ENCODE measurements around the gene NOL4.
"Not testable (repeated sequence)": the region's sequence is repeated elsewhere in the genome, so short reads cannot be mapped to it uniquely, and the experiment has no call there.

The NOL4 gene

DNA sequence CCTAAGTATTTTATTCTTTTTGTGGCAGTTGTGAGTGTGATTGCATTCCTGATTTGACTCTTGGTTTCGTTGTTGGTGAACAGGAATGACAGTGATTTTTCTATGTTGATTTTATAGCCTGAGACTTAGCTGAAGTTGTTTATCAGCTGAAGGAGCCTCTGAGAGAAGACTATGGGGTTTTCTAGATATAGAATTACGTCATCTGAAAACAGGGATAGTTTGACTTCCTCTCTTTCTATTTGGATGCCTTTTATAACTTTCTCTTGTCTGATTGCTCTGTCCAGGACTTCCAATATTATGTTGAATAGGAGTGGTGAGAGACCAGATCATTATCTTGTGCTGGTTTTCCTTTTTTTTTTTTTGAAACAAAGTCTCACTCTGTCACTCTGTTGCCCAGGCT lies 18.0 kb upstream of the NOL4 start:
- WGBS (ENCODE audit: insufficient coverage), result 100% methylated on average over 1 of the region's 2 CpGs
- H3K4me1 ChIP-seq (ENCODE audit: control extremely low read depth in 1 of 4, control insufficient read depth in 4 of 4, insufficient read depth in 4 of 4, low read length in 3 of 4), result no peaks in the 10 kb centered on the region
- no peaks in the 10 kb centered on the region for H3K27me3 ChIP-seq (replicated peaks in 2 of 5; ENCODE audit: control insufficient read depth in 4 of 5, insufficient read depth in 5 of 5, low read length in 4 of 5)
- CTCF ChIA-PET, result no interaction called here
- POLR2A ChIA-PET, result no interaction called here
- H3K27ac ChIP-seq (ENCODE audit: insufficient read depth in 1 of 2, low read depth in 1 of 2, low read length in 2 of 2, poor library complexity in 1 of 2, severe bottlenecking in 2 of 2), result no peak overlapping the region
- DNase-seq, result no peak
- H3K4me3 ChIP-seq (ENCODE audit: control insufficient read depth in 1 of 7, extremely low read depth in 1 of 7, insufficient read depth in 4 of 7, low read depth in 2 of 7, low read length in 6 of 7), result no peak overlapping the region
- H3K36me3 ChIP-seq (ENCODE audit: control insufficient read depth in 4 of 4, insufficient read depth in 4 of 4, low read length in 3 of 4), result no peaks in the 10 kb centered on the region
- no peaks in the 10 kb centered on the region for H3K9me3 ChIP-seq (ENCODE audit: control extremely low read depth in 1 of 5, control insufficient read depth in 4 of 5, insufficient read depth in 2 of 5, low read depth in 1 of 5, low read length in 4 of 5)

DNA sequence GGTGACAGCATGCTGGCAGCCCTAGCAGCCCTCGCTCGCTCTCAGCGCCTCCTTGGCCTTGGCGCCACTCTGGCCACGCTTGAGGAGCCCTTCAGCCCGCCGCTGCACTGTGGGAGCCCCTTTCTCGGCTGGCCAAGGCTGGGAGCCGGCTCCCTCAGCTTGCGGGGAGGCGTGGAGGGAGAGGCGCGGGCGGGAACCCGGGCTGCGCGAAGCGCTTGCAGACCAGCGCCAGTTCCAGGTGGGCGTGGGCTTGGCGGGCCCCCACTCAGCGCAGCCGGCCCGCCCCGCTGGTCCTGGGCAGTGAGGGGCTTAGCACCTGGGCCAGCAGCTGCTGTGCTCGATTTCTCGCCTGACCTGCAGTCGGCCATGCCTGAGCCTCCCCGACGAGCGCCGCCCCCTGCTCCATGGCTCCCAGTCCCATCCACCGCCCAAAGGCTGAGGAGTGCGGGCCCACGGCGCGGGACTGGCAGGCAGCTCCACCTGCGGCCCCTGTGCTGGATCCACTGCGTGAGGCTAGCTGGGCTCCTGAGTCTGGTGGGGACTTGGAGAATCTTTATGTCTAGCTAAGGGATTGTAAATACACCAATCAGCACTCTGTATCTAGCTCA lies 9.2 kb upstream of the NOL4 start:
- H3K4me3 ChIP-seq (ENCODE audit: control insufficient read depth in 1 of 7, extremely low read depth in 1 of 7, insufficient read depth in 4 of 7, low read depth in 2 of 7, low read length in 6 of 7); DNase-seq; H3K27me3 ChIP-seq (replicated peaks in 2 of 5; ENCODE audit: control insufficient read depth in 4 of 5, insufficient read depth in 5 of 5, low read length in 4 of 5); H3K36me3 ChIP-seq (ENCODE audit: control insufficient read depth in 4 of 4, insufficient read depth in 4 of 4, low read length in 3 of 4); H3K9me3 ChIP-seq (ENCODE audit: control extremely low read depth in 1 of 5, control insufficient read depth in 4 of 5, insufficient read depth in 2 of 5, low read depth in 1 of 5, low read length in 4 of 5); H3K27ac ChIP-seq (ENCODE audit: insufficient read depth in 1 of 2, low read depth in 1 of 2, low read length in 2 of 2, poor library complexity in 1 of 2, severe bottlenecking in 2 of 2); POLR2A ChIA-PET; CTCF ChIA-PET; H3K4me1 ChIP-seq (ENCODE audit: control extremely low read depth in 1 of 4, control insufficient read depth in 4 of 4, insufficient read depth in 4 of 4, low read length in 3 of 4): not testable (repeated sequence)
- 98% methylated on average over 26 of the region's 39 CpGs for WGBS (ENCODE audit: insufficient coverage)

DNA sequence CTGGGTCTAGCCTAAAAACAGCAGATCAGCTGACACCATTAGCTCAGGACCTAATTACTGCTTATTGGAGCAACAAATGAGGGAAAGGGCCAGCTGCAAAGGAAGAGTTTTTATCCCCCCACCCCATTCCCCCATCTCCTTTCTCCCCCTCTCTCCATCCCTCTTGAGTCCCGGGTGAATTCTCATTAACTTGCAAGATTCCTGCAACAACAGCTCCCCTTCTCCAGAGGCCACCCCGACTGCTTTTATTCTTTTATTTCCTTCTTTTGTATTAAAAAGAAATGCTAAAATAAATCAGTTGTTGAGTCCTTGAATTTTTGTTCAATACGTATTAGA lies 473 bp upstream of the NOL4 start:
- CTCF ChIA-PET, result no interaction called here
- Histone ChIP-seq H3K4me3 (ENCODE audit: control insufficient read depth in 1 of 7, extremely low read depth in 1 of 7, insufficient read depth in 4 of 7, low read depth in 2 of 7, low read length in 6 of 7) (peak overlapping the region in 4 of 7 experiments; percentile 9 to 68 (median 37)), H3K27ac (ENCODE audit: insufficient read depth in 1 of 2, low read depth in 1 of 2, low read length in 2 of 2, poor library complexity in 1 of 2, severe bottlenecking in 2 of 2) (no peak overlapping the region), H3K27me3 (replicated peaks in 2 of 5; ENCODE audit: control insufficient read depth in 4 of 5, insufficient read depth in 5 of 5, low read length in 4 of 5) (peaks cover 0 to 82% (median 41%) of the 10 kb centered on the region in 5 experiments), H3K36me3 (ENCODE audit: control insufficient read depth in 4 of 4, insufficient read depth in 4 of 4, low read length in 3 of 4) (no peaks in the 10 kb centered on the region), H3K4me1 (ENCODE audit: control extremely low read depth in 1 of 4, control insufficient read depth in 4 of 4, insufficient read depth in 4 of 4, low read length in 3 of 4) (peaks cover 0 to 28% (median 13%) of the 10 kb centered on the region in 4 experiments), H3K9me3 (ENCODE audit: control extremely low read depth in 1 of 5, control insufficient read depth in 4 of 5, insufficient read depth in 2 of 5, low read depth in 1 of 5, low read length in 4 of 5) (no peaks in the 10 kb centered on the region)
- DNase-seq, result no peak
- WGBS (ENCODE audit: insufficient coverage), result no CpG with 5 or more reads among the region's 3 CpGs
- POLR2A ChIA-PET, result no interaction called here

DNA sequence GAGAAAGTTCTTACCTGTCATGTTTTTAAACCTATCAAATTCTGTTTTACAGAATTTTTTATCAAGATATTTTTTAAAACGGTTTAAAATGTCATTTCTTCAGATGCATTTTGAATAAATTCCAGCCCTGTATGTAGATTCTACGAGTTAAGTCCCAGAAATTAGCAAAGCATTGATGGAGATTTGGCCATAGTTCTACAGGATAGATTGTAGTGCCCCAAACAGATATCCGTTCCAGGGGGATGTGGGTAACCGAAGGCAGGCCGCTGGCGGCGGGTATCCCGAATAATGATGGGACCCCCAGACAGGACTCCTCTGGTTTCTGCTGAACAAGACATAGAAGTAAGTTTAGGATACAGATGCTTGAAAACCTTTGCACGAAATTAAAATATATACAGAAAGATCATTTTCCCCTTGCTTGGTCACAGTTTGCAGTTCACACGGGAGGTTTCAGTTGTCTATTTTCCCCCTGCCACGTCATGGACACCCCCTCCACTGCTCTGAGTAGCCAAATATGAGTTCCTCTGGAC lies 755 bp downstream of the NOL4 start:
- peak in 2 of 3 donors; percentile 23 to 43 for DNase-seq
- Histone ChIP-seq H3K27ac (ENCODE audit: insufficient read depth in 1 of 2, low read depth in 1 of 2, low read length in 2 of 2, poor library complexity in 1 of 2, severe bottlenecking in 2 of 2) (no peak overlapping the region), H3K4me1 (ENCODE audit: control extremely low read depth in 1 of 4, control insufficient read depth in 4 of 4, insufficient read depth in 4 of 4, low read length in 3 of 4) (peaks cover 0 to 28% (median 13%) of the 10 kb centered on the region in 4 experiments), H3K9me3 (ENCODE audit: control extremely low read depth in 1 of 5, control insufficient read depth in 4 of 5, insufficient read depth in 2 of 5, low read depth in 1 of 5, low read length in 4 of 5) (no peaks in the 10 kb centered on the region), H3K36me3 (ENCODE audit: control insufficient read depth in 4 of 4, insufficient read depth in 4 of 4, low read length in 3 of 4) (no peaks in the 10 kb centered on the region), H3K27me3 (replicated peaks in 2 of 5; ENCODE audit: control insufficient read depth in 4 of 5, insufficient read depth in 5 of 5, low read length in 4 of 5) (peaks cover 0 to 90% (median 49%) of the 10 kb centered on the region in 5 experiments), H3K4me3 (ENCODE audit: control insufficient read depth in 1 of 7, extremely low read depth in 1 of 7, insufficient read depth in 4 of 7, low read depth in 2 of 7, low read length in 6 of 7) (peak overlapping the region in 4 of 7 experiments; percentile 29 to 68 (median 60))
- WGBS (ENCODE audit: insufficient coverage), result 0% methylated on average over 9 of the region's 11 CpGs
- ChIA-PET CTCF (no interaction called here), POLR2A (no interaction called here)

DNA sequence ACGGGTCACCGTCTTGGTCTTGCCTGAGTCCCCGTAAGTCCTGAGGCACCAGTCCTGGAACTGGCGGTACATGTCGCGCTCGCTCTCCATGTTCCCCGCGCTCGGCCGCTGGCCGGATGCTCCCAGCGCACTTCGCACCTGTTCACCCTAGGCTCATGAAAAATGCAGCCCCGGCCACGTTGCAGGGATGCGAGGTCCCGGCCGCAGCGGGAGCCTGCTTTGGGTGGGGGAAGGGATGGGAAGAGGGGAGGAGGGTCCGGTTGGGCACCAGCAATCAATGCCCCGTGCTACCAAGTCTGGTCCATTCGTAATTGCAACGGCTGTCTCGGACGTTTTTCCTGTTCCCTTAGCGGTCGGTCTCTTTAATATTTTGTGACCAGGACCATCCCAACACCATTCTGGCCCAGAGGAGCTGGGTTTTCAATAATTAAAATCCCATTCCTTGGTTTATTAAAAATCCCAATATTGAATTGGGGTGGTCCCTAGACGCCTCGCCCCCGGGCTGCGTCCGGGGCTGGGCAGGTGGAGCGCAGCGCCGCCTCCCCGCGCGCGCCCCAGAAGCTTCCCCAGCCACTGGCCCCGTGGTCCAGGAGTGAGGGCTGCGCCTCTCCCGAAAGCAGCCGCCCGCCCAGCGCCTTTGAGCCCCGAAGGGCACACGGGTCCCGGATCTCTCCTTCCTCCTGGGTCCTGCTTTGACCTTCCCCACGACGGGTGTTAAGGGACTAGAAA lies 1.4 kb downstream of the NOL4 start:
- H3K4me3 ChIP-seq (ENCODE audit: control insufficient read depth in 1 of 7, extremely low read depth in 1 of 7, insufficient read depth in 4 of 7, low read depth in 2 of 7, low read length in 6 of 7), result peak overlapping the region in 5 of 7 experiments; percentile 1 to 63 (median 37)
- no peak overlapping the region for H3K27ac ChIP-seq (ENCODE audit: insufficient read depth in 1 of 2, low read depth in 1 of 2, low read length in 2 of 2, poor library complexity in 1 of 2, severe bottlenecking in 2 of 2)
- ChIA-PET CTCF (no interaction called here), POLR2A (no interaction called here)
- under 1% methylated on average over 49 of the region's 51 CpGs for WGBS (ENCODE audit: insufficient coverage)
- H3K9me3 ChIP-seq (ENCODE audit: control extremely low read depth in 1 of 5, control insufficient read depth in 4 of 5, insufficient read depth in 2 of 5, low read depth in 1 of 5, low read length in 4 of 5), result no peaks in the 10 kb centered on the region
- H3K27me3 ChIP-seq (replicated peaks in 2 of 5; ENCODE audit: control insufficient read depth in 4 of 5, insufficient read depth in 5 of 5, low read length in 4 of 5), result peaks cover 4 to 90% (median 49%) of the 10 kb centered on the region in 5 experiments
- peak in 2 of 3 donors; percentile 4 to 5 for DNase-seq
- H3K36me3 ChIP-seq (ENCODE audit: control insufficient read depth in 4 of 4, insufficient read depth in 4 of 4, low read length in 3 of 4), result no peaks in the 10 kb centered on the region
- peaks cover 0 to 28% (median 13%) of the 10 kb centered on the region in 4 experiments for H3K4me1 ChIP-seq (ENCODE audit: control extremely low read depth in 1 of 4, control insufficient read depth in 4 of 4, insufficient read depth in 4 of 4, low read length in 3 of 4)

DNA sequence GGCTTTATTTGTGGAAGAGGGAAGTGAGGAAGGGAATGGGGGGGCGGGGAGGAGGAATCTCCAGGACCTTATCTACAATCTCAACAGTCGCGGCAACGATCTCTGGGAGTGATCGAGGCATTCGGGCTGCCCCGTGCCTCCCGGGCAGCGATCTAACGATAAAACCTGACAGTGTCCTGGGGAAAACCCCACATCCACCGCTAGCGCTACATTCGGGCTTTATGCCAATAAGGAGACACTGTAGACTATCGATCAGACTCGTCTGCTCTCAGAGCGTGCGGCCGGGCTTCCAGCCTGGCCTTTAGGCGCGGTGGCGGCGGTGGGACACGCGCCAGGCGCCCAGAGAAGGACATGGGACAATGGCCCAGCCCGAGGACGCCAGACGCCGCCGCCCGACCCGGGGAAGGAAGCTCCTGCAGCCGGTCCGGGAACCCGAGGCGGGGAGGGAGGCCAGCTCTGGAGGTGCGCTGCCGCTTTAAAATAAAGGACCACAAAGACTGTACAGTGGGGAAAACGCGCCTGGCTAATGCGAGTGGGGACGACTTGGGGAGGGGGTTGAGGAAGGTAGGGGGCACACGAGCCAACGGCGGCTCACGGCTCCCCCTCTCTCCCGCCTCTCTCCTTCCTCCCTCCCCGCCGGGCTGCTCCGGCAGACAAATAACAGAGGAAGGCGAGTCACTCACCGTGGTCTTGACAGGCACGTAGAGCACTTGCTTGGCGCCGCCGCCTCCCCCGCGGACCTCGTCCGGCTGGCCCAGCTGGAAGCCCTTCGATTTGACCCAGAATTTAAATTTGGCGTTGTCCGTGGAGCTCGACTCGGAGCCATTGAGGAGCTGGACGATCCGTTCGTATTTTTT lies 2.2 kb downstream of the NOL4 start:
- H3K36me3 ChIP-seq (ENCODE audit: control insufficient read depth in 4 of 4, insufficient read depth in 4 of 4, low read length in 3 of 4), result no peaks in the 10 kb centered on the region
- WGBS (ENCODE audit: insufficient coverage), result under 1% methylated on average over 43 of the region's 68 CpGs
- H3K27me3 ChIP-seq (replicated peaks in 2 of 5; ENCODE audit: control insufficient read depth in 4 of 5, insufficient read depth in 5 of 5, low read length in 4 of 5), result peaks cover 4 to 85% (median 46%) of the 10 kb centered on the region in 5 experiments
- POLR2A ChIA-PET, result no interaction called here
- H3K9me3 ChIP-seq (ENCODE audit: control extremely low read depth in 1 of 5, control insufficient read depth in 4 of 5, insufficient read depth in 2 of 5, low read depth in 1 of 5, low read length in 4 of 5), result no peaks in the 10 kb centered on the region
- peak in 2 of 3 donors; percentile 15 to 27 for DNase-seq
- H3K4me3 ChIP-seq (ENCODE audit: control insufficient read depth in 1 of 7, extremely low read depth in 1 of 7, insufficient read depth in 4 of 7, low read depth in 2 of 7, low read length in 6 of 7), result peak overlapping the region in 5 of 7 experiments; percentile 1 to 63 (median 37)
- CTCF ChIA-PET, result no interaction called here
- H3K27ac ChIP-seq (ENCODE audit: insufficient read depth in 1 of 2, low read depth in 1 of 2, low read length in 2 of 2, poor library complexity in 1 of 2, severe bottlenecking in 2 of 2), result no peak overlapping the region
- H3K4me1 ChIP-seq (ENCODE audit: control extremely low read depth in 1 of 4, control insufficient read depth in 4 of 4, insufficient read depth in 4 of 4, low read length in 3 of 4), result peaks cover 0 to 28% (median 13%) of the 10 kb centered on the region in 4 experiments

All from common myeloid progenitor, CD34-positive (primary cell).